Neural cell (in vitro differentiated cells): Measurements from ENCODE around the gene MMS19. TPM values are rescaled to one million over a fixed set of nuclear protein-coding genes. Genes with fewer than 3 reads are reported as not detected.

Experiments
- H2AFZ ChIP-seq: fragments of 200-600, 300-800 bp; sonication (generic), shearing (Covaris generic); 2 replicates; pipeline ENCODE4 v1.6.0; 2014; ENCODE audit warnings: low read depth, mild to moderate bottlenecking, antibody characterized with exemption, low read length, moderate library complexity
- H3F3A ChIP-seq: fragments of 200-600 bp; shearing (Covaris generic); 2 replicates; pipeline ENCODE4 v1.6.1; 2016; ENCODE audit warnings: mild to moderate bottlenecking, moderate library complexity, mixed read lengths, antibody characterized with exemption, low read length; ENCODE audit not compliant: insufficient read depth, poor library complexity, severe bottlenecking
- H3K27ac ChIP-seq: fragments of 200-600, 300-800 bp; sonication (generic), shearing (Covaris generic); 2 replicates; pipeline ENCODE4 v1.5.1; 2014; ENCODE audit warnings: mild to moderate bottlenecking, low read length, moderate library complexity
- H3K27me3 ChIP-seq: fragments of 300-800, 200-600 bp; sonication (generic), shearing (Covaris generic); 2 replicates; pipeline ENCODE4 v1.6.0; 2014; ENCODE audit warnings: mild to moderate bottlenecking, low read depth, low read length, moderate library complexity; ENCODE audit not compliant: insufficient read depth
- H3K36me3 ChIP-seq: fragments of 300-800, 200-600 bp; sonication (generic), shearing (Covaris generic); 2 replicates; pipeline ENCODE4 v1.5.1; 2014; ENCODE audit warnings: mild to moderate bottlenecking, antibody characterized with exemption, low read length, moderate library complexity; ENCODE audit not compliant: insufficient read depth
- H3K4me2 ChIP-seq: fragments of 300-800, 200-600 bp; sonication (generic), shearing (Covaris generic); 2 replicates; pipeline ENCODE4 v1.6.0; 2014; ENCODE audit warnings: mild to moderate bottlenecking, low read length
- H3K4me3 ChIP-seq: fragments of 300-800, 200-600 bp; sonication (generic), shearing (Covaris generic); 2 replicates; pipeline ENCODE4 v1.5.1; 2014; ENCODE audit warnings: mild to moderate bottlenecking, low read length, moderate library complexity
- H3K79me2 ChIP-seq: fragments of 200-600 bp; shearing (Covaris generic); replicated peaks from 2 replicates; pipeline ENCODE4 v1.6.0; 2014; ENCODE audit warnings: mild to moderate bottlenecking, low read length, moderate library complexity; ENCODE audit not compliant: insufficient read depth
- H3K9ac ChIP-seq: fragments of 300-800, 200-600 bp; sonication (generic), shearing (Covaris generic); 2 replicates; pipeline ENCODE4 v1.6.1; 2016; ENCODE audit warnings: mild to moderate bottlenecking, low read length, mixed read lengths
- H3K9me2 ChIP-seq: fragments of 200-600 bp; shearing (Covaris generic); 2 replicates; pipeline ENCODE4 v1.6.1; 2016; ENCODE audit warnings: mild to moderate bottlenecking, low read length, mixed read lengths; ENCODE audit not compliant: insufficient read depth
- H3K9me3 ChIP-seq: fragments of 200-600, 300-800 bp; sonication (generic), shearing (Covaris generic); 2 replicates; pipeline ENCODE4 v1.6.1; 2016; ENCODE audit warnings: mild to moderate bottlenecking, mixed run types, low read length, moderate library complexity, mixed read lengths
- H4K20me1 ChIP-seq: fragments of 200-600 bp; shearing (Covaris generic); 2 replicates; pipeline ENCODE4 v1.6.1; 2016; ENCODE audit warnings: mild to moderate bottlenecking, mixed run types; ENCODE audit not compliant: insufficient read depth
- EP300 ChIP-seq: fragments of 450-650 bp; conservative IDR thresholded peaks from 2 replicates; pipeline ENCODE4 v1.6.1; 2014; ENCODE audit warnings: antibody characterized with exemption, mild to moderate bottlenecking, moderate library complexity; ENCODE audit not compliant: poor library complexity, severe bottlenecking
- EZH2 ChIP-seq: fragments of 200-600, 300-800 bp; shearing (Covaris generic), sonication (generic); IDR thresholded peaks from 2 replicates; pipeline ENCODE4 v1.6.1; 2014; ENCODE audit warnings: antibody characterized with exemption, low read length, borderline replicate concordance, mild to moderate bottlenecking; ENCODE audit not compliant: insufficient read depth, poor library complexity, severe bottlenecking
- MXI1 ChIP-seq: fragments of 450-650 bp; conservative IDR thresholded peaks from 2 replicates; pipeline ENCODE4 v1.6.1; 2014; ENCODE audit warnings: antibody characterized with exemption, mild to moderate bottlenecking; ENCODE audit not compliant: poor library complexity, severe bottlenecking
- POLR2AphosphoS5 ChIP-seq: IDR thresholded peaks from 2 replicates; pipeline ENCODE4 v1.6.1; 2012
- RAD21 ChIP-seq: fragments of 450-650 bp; conservative IDR thresholded peaks from 2 replicates; pipeline ENCODE4 v1.6.1; 2014; ENCODE audit warnings: antibody characterized with exemption, mild to moderate bottlenecking, moderate library complexity
- SMC3 ChIP-seq: fragments of 450-650 bp; conservative IDR thresholded peaks from 2 replicates; pipeline ENCODE4 v1.6.1; 2014; ENCODE audit warnings: antibody characterized with exemption, mild to moderate bottlenecking, moderate library complexity; ENCODE audit not compliant: poor library complexity
- TAF1 ChIP-seq: IDR thresholded peaks from 2 replicates; pipeline ENCODE4 v1.6.1; 2012; ENCODE audit warnings: low read depth
- polyA plus RNA-seq: library from polyadenylated mRNA; depleted of rRNA; stranded (reverse); fragments of >200 nt; gene quantifications from 2 replicates; pipeline ENCODE4 v1.2.3, GENCODE V29; 2014
- TF ChIP-seq, protein P1 (sequence below): fragments of 450-650 bp; IDR thresholded peaks from 2 replicates; pipeline ENCODE4 v1.5.1; 2014; ENCODE audit warnings: antibody characterized with exemption, mild to moderate bottlenecking, moderate library complexity; ENCODE audit not compliant: poor library complexity, severe bottlenecking
- TF ChIP-seq, protein P2 (sequence below): IDR thresholded peaks from 2 replicates; pipeline ENCODE4 v1.6.1; 2012; ENCODE audit warnings: borderline replicate concordance

Gene MMS19
- polyA plus RNA-seq, 1 donor from 2014 or later = 54.1 TPM

DNA sequence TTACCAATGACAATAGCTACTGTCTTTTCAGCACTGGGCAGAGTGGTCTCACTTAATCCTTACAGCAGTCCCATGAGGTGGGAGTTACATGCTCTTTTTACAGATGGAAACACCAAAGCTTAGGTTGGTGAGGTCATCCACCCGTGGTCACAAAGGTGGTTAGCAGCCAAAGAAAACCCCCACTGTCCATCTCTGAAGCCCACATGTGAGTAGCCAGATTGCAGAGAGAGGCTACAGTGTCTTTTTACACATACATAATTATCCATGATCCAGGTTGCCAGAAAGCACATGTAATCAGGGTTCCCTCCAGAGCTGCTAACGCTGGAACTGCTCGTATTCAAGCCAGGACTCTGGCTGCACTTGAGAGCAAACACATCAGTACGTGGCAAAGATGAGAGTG is 49.7 kb upstream of the MMS19 start:
- Histone ChIP-seq H3F3A (no peaks in the 10 kb centered on the region), H3K9me2 (no peaks in the 10 kb centered on the region), H2AFZ (no peak overlapping the region), H3K4me3 (no peak overlapping the region), H3K9me3 (no peaks in the 10 kb centered on the region), H3K27ac (no peak overlapping the region), H4K20me1 (no peaks in the 10 kb centered on the region), H3K27me3 (no peaks in the 10 kb centered on the region), H3K9ac (no peak overlapping the region), H3K4me2 (no peak overlapping the region), H3K79me2 (no peaks in the 10 kb centered on the region), H3K36me3 (no peaks in the 10 kb centered on the region)
- TF ChIP-seq EZH2 = no peak
- no peak for TF ChIP-seq SMC3
- TF ChIP-seq RAD21 = no peak
- TF ChIP-seq TAF1 = no peak
- TF ChIP-seq, protein P1, sequence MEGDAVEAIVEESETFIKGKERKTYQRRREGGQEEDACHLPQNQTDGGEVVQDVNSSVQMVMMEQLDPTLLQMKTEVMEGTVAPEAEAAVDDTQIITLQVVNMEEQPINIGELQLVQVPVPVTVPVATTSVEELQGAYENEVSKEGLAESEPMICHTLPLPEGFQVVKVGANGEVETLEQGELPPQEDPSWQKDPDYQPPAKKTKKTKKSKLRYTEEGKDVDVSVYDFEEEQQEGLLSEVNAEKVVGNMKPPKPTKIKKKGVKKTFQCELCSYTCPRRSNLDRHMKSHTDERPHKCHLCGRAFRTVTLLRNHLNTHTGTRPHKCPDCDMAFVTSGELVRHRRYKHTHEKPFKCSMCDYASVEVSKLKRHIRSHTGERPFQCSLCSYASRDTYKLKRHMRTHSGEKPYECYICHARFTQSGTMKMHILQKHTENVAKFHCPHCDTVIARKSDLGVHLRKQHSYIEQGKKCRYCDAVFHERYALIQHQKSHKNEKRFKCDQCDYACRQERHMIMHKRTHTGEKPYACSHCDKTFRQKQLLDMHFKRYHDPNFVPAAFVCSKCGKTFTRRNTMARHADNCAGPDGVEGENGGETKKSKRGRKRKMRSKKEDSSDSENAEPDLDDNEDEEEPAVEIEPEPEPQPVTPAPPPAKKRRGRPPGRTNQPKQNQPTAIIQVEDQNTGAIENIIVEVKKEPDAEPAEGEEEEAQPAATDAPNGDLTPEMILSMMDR = no peak
- TF ChIP-seq, protein P2, sequence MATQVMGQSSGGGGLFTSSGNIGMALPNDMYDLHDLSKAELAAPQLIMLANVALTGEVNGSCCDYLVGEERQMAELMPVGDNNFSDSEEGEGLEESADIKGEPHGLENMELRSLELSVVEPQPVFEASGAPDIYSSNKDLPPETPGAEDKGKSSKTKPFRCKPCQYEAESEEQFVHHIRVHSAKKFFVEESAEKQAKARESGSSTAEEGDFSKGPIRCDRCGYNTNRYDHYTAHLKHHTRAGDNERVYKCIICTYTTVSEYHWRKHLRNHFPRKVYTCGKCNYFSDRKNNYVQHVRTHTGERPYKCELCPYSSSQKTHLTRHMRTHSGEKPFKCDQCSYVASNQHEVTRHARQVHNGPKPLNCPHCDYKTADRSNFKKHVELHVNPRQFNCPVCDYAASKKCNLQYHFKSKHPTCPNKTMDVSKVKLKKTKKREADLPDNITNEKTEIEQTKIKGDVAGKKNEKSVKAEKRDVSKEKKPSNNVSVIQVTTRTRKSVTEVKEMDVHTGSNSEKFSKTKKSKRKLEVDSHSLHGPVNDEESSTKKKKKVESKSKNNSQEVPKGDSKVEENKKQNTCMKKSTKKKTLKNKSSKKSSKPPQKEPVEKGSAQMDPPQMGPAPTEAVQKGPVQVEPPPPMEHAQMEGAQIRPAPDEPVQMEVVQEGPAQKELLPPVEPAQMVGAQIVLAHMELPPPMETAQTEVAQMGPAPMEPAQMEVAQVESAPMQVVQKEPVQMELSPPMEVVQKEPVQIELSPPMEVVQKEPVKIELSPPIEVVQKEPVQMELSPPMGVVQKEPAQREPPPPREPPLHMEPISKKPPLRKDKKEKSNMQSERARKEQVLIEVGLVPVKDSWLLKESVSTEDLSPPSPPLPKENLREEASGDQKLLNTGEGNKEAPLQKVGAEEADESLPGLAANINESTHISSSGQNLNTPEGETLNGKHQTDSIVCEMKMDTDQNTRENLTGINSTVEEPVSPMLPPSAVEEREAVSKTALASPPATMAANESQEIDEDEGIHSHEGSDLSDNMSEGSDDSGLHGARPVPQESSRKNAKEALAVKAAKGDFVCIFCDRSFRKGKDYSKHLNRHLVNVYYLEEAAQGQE = no peak
- TF ChIP-seq MXI1 = no peak
- no peak for TF ChIP-seq EP300
- no peak for TF ChIP-seq POLR2AphosphoS5

DNA sequence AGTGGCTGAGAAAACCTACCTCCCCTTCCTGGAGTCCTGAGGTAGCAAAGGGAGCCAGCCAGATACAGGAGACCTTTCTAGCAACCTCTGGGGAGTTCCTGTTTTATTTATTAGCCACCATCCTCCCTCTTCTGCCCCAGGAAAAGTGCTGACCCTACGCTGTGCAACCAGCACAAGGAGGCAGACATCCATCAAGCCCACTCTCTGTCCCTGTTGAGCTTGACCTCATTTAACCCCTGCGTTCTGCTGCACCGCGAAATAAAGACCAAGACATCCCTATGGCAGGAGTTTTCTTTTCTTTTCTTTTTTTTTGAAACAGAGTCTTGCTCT is 49.0 kb upstream of the MMS19 start:
- no peaks in the 10 kb centered on the region for H3K27me3 ChIP-seq
- H4K20me1 ChIP-seq = no peaks in the 10 kb centered on the region
- no peak overlapping the region for H2AFZ ChIP-seq
- no peaks in the 10 kb centered on the region for H3K9me2 ChIP-seq
- H3K4me2 ChIP-seq = no peak overlapping the region
- no peak for TF ChIP-seq RAD21
- TF ChIP-seq POLR2AphosphoS5 = no peak
- no peak for TF ChIP-seq MXI1
- no peak for TF ChIP-seq EZH2
- TF ChIP-seq, protein P1 = no peak
- no peak for TF ChIP-seq EP300
- TF ChIP-seq TAF1 = no peak
- no peak for TF ChIP-seq SMC3
- TF ChIP-seq, protein P2 = no peak
- no peaks in the 10 kb centered on the region for H3K36me3 ChIP-seq
- H3F3A ChIP-seq = no peaks in the 10 kb centered on the region
- H3K9me3 ChIP-seq = no peaks in the 10 kb centered on the region
- H3K4me3 ChIP-seq = no peak overlapping the region
- no peak overlapping the region for H3K27ac ChIP-seq
- H3K9ac ChIP-seq = no peak overlapping the region
- no peaks in the 10 kb centered on the region for H3K79me2 ChIP-seq
